GM18507 (cell line): ENCODE results near the gene GRB2.

Source experiments
- DNase-seq: peaks from one replicate; pipeline ENCODE4 v3.0.0; 2011; ENCODE audit warnings: low read depth; ENCODE audit not compliant: insufficient read length; ENCODE audit errors: extremely low spot score
- FAIRE-seq: peaks from 2 replicates; lab custom pipeline; 2011; peaks lifted over from hg19 to GRCh38; lab: Jason Lieb, UNC

The GRB2 gene

GRCh38 chr17:75417054-75417580 is 11.6 kb upstream of the GRB2 start:
- no peak for FAIRE-seq

DNA sequence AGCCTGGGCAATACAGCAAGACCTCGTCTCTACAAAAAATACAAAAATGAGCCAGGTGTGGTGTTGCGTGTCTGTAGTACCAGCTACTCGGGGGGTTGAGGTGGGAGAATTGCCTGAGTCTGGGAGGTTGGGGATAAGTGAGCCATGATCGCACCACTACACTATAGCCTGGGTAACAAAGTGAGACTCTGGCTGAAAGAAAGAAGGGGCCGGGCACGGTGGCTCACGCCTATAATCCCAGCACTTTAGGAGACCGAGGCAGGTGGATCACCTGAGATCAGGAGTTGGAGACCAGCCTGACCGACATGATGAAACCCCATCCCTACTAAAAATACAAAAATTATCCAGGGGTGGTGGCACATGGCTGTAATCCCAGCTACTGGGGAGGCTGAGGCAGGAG is 10.5 kb upstream of the GRB2 start:
- no peak for DNase-seq
- no peak for FAIRE-seq

More at GRCh38 chr17:75417054-75417580, 11.6 kb upstream of the GRB2 start:
- no peak for DNase-seq

DNA sequence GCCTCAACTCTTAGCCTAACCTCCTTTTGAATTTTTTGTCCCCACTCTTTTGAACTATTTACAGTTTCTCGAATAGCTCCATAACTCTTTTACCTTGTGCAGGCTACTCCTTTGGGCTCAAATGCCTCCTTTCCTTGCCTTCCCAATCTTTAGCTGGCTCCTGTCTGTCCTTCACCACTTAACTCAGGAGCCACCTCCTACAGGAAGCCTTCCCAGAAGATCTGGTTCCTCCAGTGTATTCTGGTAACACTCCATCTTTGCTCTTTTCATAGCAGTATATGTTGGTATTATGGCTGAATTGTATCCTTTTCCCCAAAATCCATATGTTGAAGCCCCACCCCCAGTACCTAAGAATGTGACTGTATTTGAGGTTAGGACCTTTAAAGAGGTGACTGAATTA is 9.0 kb upstream of the GRB2 start:
- FAIRE-seq, result no peak

DNA sequence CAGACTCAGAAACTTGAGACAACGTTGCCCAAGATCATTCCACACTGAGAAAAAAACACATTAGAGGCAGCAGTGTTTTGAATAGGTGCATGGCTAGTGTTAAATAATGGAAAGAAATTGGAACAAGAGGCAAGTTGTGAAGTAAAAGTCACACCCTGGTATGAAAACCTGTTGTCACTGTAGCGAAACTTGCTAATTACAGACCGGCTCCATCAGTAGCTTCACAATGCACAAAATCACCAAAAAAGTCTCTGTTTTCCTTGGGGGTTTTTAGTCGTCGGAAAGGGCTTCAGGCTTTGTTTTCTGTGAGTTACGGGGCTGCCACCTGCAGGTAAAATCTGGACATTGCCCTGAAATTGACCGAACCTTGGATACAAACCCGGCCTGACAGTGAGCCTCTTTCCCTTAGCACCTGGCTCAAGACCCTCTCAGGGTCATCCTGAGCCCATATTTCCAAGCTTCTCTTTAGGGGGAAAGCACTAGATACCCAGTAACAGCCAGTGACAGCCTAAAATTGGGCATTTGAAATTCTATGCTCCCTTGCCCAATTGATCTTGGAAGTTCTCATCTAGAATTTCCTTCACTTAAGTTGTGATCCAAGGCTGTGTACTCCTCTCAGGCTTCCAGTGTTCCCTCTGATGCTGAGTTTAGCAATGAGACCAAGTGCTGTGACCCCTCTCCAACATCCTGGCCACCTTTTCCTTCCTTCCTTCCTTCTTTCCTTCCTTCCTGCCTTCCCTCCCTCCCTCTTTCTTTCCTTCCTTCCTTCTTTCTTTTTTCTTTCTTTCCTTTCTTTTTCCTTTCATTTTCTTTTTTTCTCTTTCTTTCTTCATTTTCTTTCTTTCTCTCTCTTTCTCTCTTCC is 7.2 kb upstream of the GRB2 start:
- FAIRE-seq, result peak; percentile 94
- DNase-seq, result peak; percentile 57

More for the DNA sequence above, 9.0 kb upstream of the GRB2 start:
- DNase-seq, result no peak

DNA sequence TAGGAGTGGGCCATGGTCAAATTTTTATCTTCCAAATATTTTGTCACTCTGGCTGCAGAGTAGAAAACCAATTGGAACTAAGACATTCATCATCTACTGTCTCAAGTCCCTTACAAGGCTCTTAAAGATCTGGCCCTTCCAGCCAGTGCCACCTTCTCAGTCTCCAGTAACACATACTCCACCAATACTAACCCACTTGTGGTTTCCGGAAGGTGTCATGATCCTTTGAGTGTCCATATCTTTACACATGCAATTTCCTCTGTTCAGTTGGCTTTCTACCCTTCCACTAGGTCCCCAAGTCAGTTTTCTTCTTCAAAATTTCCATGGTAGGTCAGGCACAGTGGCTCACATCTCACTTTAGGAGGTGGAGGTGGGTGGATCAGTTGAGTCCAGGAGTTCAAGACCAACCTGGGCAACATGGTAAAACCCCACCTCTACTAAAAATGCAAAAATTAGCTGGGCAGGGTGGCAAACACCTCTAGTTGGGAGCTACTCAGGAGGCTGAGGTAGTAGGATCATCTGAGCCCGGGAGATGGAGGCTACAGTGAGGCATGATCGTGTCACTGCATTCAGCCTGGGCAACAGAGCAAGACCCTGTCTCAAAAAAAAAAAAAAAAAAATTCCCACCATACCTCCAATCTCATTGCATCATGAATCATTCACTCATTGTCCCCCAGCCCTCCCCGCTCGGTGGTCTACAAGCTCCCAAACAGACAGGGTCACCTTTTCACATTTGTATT is 6.0 kb upstream of the GRB2 start:
- no peak for FAIRE-seq
- no peak for DNase-seq

DNA sequence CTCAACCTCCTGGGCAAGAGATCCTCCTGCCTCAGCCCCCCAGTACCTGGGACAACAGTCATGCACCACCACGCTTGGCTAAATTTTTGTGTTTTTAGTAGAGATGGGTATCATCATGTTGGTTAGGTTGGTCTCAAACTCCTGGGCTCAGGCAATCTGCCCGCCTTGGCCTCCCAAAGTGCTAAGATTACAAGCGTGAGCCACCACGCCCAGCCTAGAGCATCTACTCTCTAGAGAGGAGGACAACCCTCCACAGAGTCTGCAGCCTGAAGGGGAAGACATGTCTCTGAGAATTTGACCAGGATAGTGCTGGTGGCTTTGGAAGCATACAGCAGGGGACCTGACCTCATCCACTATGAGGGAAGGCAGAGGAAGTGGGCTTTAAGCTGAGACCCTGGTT is 4.7 kb upstream of the GRB2 start:
- FAIRE-seq (no peak), DNase-seq (no peak)

DNA sequence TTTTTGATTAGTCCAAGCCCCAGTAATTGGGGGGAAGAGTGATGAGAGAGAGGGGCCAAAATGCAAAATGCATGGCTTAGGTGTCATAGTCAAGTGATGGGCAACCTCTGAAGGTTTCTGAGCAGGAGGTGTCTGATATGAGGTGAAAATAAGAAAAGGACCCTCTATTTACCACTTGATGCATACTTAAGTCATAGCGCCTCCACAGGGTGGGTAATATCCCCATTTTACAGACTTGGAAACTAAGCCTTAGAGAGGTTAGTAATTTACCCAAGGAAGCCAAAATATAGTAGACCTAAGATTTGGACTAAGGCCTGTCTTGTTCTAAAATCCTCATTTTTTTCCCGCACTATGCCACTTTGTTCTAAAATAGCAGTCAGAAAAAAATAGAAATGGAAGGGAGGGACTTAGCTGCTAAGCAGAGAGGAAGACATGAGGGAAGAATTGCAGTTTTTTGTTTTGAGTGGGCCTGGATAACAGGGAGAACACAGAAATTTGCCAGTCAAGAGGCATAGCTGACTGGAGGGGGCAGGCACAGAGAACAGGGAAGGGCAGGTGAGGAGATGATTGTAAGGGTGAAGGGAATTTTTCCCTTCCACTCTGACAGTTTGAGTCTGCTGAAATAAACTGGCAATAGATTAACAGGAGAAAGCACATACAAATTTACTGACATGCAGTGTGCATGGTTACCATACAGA is 2.3 kb upstream of the GRB2 start:
- DNase-seq (no peak), FAIRE-seq (no peak)

DNA sequence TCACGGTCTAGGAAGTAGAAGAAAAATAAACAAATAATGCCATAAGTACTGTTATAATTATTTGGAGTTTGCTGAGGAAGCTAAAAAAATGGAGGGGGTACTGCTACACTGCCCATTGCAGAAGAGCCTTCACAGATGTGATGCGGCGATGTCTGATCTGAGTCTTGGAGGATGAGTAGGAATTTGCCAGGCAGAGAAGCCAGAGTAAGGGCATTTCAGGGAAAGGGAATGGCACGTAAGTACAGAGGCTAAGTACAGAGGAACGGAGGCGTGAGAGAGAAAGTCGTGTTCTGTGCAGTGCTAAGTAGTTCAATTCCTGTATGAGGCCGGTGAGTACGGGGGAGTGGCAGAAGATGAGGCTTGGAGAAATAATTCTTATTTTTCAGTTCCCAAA is 741 bp upstream of the GRB2 start:
- no peak for FAIRE-seq
- no peak for DNase-seq

- DNase-seq (no peak), FAIRE-seq (no peak)
Observed at GRCh38 chr17:75404731-75405364, 630 bp downstream of the GRB2 start.

DNA sequence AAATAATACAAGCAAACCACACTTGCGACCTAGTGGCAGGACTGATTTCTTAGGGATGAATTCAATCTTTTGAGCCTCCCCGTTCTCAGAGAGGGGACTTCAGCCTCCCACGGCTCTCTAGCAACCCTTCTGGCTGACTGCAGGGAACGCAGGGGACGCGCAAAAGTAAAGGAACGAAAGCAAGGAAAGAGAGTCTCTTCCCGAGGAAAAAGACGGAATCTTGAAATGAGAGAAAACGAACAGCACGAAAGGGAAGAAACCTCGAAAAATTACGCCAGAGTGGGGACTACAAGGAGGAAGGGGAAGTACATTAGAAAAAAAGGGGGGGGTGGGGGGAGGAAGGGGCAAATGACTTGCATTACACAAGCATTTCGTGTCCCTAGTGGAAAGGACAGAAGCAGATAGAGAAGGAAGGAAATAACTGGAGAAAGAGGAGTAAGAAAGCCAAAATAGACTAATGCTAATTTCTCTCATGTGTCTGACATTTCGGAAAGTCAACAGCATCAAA is 1.2 kb downstream of the GRB2 start:
- FAIRE-seq, result peak; percentile 52
- no peak for DNase-seq

DNA sequence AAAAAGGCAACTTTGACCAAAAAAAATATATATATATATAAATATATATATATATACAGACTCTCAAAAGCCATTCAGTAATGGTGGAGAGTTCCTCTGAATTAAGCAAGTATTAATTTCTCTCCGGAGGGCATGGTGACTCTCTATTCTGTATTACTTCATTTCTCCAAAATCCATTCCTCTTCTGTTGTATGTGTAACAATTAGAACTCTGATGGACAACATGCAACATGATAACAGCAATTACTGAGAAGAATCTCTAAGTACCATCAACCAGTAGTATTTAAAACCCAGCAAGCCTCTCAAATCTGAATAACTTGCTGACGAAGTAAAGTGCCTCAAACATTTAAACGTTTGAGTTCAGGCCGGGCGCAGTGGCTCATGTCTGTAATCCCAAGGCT is 2.3 kb downstream of the GRB2 start:
- no peak for DNase-seq
- no peak for FAIRE-seq

- peak; percentile 35 for FAIRE-seq
- no peak for DNase-seq
Observed at GRCh38 chr17:75402026-75402425, 3.5 kb downstream of the GRB2 start.

- no peak for FAIRE-seq
- DNase-seq, result no peak
Observed at GRCh38 chr17:75400326-75400939, 5.0 kb downstream of the GRB2 start.

GRCh38 chr17:75398279-75398678 is 7.2 kb downstream of the GRB2 start:
- FAIRE-seq (no peak), DNase-seq (no peak)

GRCh38 chr17:75397217-75397616 is 8.3 kb downstream of the GRB2 start:
- DNase-seq (no peak), FAIRE-seq (no peak)

DNA sequence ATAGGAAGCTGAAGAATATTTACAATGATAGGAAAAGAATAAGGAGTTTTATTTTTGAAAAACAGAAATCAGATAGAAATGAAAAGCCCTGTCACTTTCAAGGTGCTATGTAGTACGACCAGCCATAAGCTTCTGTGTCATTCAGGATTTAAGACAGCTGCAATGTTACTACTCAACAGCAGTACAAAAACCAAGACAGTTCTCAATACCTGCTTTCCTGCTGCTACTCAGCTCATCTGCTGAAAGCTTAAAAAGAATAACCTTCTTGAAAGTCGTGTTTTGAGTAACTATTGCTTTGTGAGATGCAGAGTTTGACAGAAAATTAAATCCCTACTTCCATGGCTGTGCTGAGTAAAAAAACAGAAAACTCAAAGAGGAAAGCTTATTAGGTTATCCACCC is 8.7 kb downstream of the GRB2 start:
- FAIRE-seq (peak; percentile 65), DNase-seq (no peak)

- DNase-seq, result no peak
- no peak for FAIRE-seq
Observed at GRCh38 chr17:75396025-75396424, 9.5 kb downstream of the GRB2 start.

DNA sequence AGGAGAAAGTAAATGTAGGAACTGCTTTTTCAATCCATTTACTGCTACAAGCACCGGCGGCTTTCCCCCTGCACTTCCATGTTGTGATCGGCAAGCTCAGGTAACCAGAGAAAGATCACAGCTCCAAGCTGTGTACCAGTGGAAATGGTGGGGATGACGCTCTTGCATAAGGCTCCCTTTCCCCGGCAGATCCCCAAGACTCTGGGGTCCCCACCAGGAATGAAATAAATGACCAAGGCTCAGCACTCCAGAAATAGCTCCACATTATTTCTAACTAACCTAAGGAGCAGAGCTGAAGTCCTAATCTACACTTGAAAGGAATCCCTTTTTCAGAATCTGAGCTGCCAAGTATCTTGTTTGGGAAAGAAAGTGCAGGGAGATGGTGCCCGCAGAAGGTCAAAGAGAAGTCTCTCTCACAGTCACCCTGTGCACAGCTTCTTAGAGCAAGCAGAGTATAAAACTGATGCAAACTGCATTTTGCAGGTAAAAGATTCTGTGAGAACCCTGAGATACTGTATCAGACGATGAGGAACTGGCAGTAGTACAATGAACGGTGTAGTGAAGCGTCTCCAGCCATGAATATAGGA is 11.1 kb downstream of the GRB2 start:
- DNase-seq, result no peak
- FAIRE-seq, result no peak
